KMS-11 (cell line): ENCODE data around the gene TRABD2B.

Experiments
- H2AFZ ChIP-seq: fragments of 200-600 bp; sonication (generic); 2 replicates; pipeline ENCODE4 v1.6.1; 2016; ENCODE audit warnings: antibody characterized with exemption, mixed run types, low read depth
- H3K27ac ChIP-seq: fragments of 200-600 bp; sonication (generic); 2 replicates; pipeline ENCODE4 v1.6.1; 2016; ENCODE audit warnings: mild to moderate bottlenecking, mixed run types
- H3K27me3 ChIP-seq: fragments of 200-600 bp; sonication (generic); 2 replicates; pipeline ENCODE4 v1.6.1; 2017; ENCODE audit warnings: mild to moderate bottlenecking, low read depth, mixed run types, moderate library complexity; ENCODE audit not compliant: insufficient read depth
- H3K36me3 ChIP-seq: fragments of 200-600 bp; sonication (generic); 2 replicates; pipeline ENCODE4 v1.6.1; 2017; ENCODE audit warnings: mild to moderate bottlenecking, mixed run types; ENCODE audit not compliant: insufficient read depth
- H3K4me1 ChIP-seq: fragments of 200-600 bp; sonication (generic); 2 replicates; pipeline ENCODE4 v1.6.1; 2016; ENCODE audit warnings: mild to moderate bottlenecking, low read depth, mixed run types; ENCODE audit not compliant: poor library complexity, severe bottlenecking
- H3K4me2 ChIP-seq: fragments of 200-600 bp; sonication (generic); 2 replicates; pipeline ENCODE4 v1.7.0; 2016; ENCODE audit warnings: mild to moderate bottlenecking, mixed run types
- H3K4me3 ChIP-seq: fragments of 200-600 bp; sonication (generic); IDR thresholded peaks from 2 replicates; pipeline ENCODE4 v1.6.1; 2017; ENCODE audit warnings: low read depth, low read length, mixed read lengths; ENCODE audit not compliant: insufficient read depth
- H3K79me2 ChIP-seq: fragments of 200-600 bp; sonication (generic); 2 replicates; pipeline ENCODE4 v1.6.1; 2016; ENCODE audit warnings: low read depth, mixed run types; ENCODE audit not compliant: insufficient read depth
- H3K9ac ChIP-seq: fragments of 200-600 bp; sonication (generic); 2 replicates; pipeline ENCODE4 v1.6.1; 2016; ENCODE audit warnings: mild to moderate bottlenecking, mixed run types
- H4K20me1 ChIP-seq: fragments of 200-600 bp; sonication (generic); 2 replicates; pipeline ENCODE4 v1.6.1; 2016; ENCODE audit warnings: mild to moderate bottlenecking, mixed run types; ENCODE audit not compliant: insufficient read depth
- CTCF ChIP-seq: fragments of 200-600 bp; sonication (generic); conservative IDR thresholded peaks from 2 replicates; pipeline ENCODE4 v1.6.1; 2017; ENCODE audit warnings: low read depth, mild to moderate bottlenecking, antibody characterized with exemption, low read length, moderate library complexity, mixed read lengths

The TRABD2B gene

GRCh38 chr1:48028218-48029069 lies 31.3 kb upstream of the TRABD2B start:
- H2AFZ ChIP-seq, result no peak overlapping the region

GRCh38 chr1:48027533-48027835 lies 30.3 kb upstream of the TRABD2B start:
- Histone ChIP-seq H3K4me1 (no peaks in the 10 kb centered on the region), H3K79me2 (no peaks in the 10 kb centered on the region), H3K4me2 (no peak overlapping the region), H4K20me1 (no peaks in the 10 kb centered on the region), H3K36me3 (no peaks in the 10 kb centered on the region), H3K9ac (no peak overlapping the region), H2AFZ (no peak overlapping the region), H3K4me3 (no peak overlapping the region), H3K27me3 (no peaks in the 10 kb centered on the region), H3K27ac (no peak overlapping the region)
- TF ChIP-seq CTCF, result no peak

More at GRCh38 chr1:48028218-48029069, 31.3 kb upstream of the TRABD2B start:
- H3K79me2 ChIP-seq, result no peaks in the 10 kb centered on the region
- no peaks in the 10 kb centered on the region for H4K20me1 ChIP-seq
- no peaks in the 10 kb centered on the region for H3K27me3 ChIP-seq
- H3K9ac ChIP-seq, result no peak overlapping the region
- no peak for TF ChIP-seq CTCF
- H3K4me3 ChIP-seq, result no peak overlapping the region
- no peak overlapping the region for H3K27ac ChIP-seq
- H3K4me2 ChIP-seq, result no peak overlapping the region
- H3K4me1 ChIP-seq, result no peaks in the 10 kb centered on the region
- H3K36me3 ChIP-seq, result no peaks in the 10 kb centered on the region

- H3K4me3 ChIP-seq, result no peak overlapping the region
- H3K36me3 ChIP-seq, result no peaks in the 10 kb centered on the region
- no peak overlapping the region for H2AFZ ChIP-seq
- no peak overlapping the region for H3K4me2 ChIP-seq
- H3K79me2 ChIP-seq, result no peaks in the 10 kb centered on the region
- TF ChIP-seq CTCF, result no peak
- H3K9ac ChIP-seq, result no peak overlapping the region
- no peaks in the 10 kb centered on the region for H3K27me3 ChIP-seq
- no peaks in the 10 kb centered on the region for H4K20me1 ChIP-seq
- H3K27ac ChIP-seq, result no peak overlapping the region
- H3K4me1 ChIP-seq, result no peaks in the 10 kb centered on the region
Observed at GRCh38 chr1:48026701-48027532, 29.7 kb upstream of the TRABD2B start.

- Histone ChIP-seq H3K4me3 (no peak overlapping the region), H3K9ac (no peak overlapping the region), H4K20me1 (no peaks in the 10 kb centered on the region), H2AFZ (no peak overlapping the region), H3K4me2 (no peak overlapping the region), H3K27me3 (no peaks in the 10 kb centered on the region), H3K4me1 (no peaks in the 10 kb centered on the region), H3K27ac (no peak overlapping the region), H3K79me2 (no peaks in the 10 kb centered on the region), H3K36me3 (no peaks in the 10 kb centered on the region)
- TF ChIP-seq CTCF, result no peak
Observed at GRCh38 chr1:48026275-48026674, 29.1 kb upstream of the TRABD2B start.
